GM19240 (cell line): Measurements from ENCODE around the gene HOXA4.

Experiments
- DNase-seq: peaks from one replicate; pipeline ENCODE4 v3.0.0; 2011; ENCODE audit warnings: low spot score; ENCODE audit not compliant: insufficient read length

The HOXA4 gene

GRCh38 chr7:27117887-27118491 lies 12.6 kb downstream of the HOXA4 start:
- DNase-seq = no peak

- no peak for DNase-seq
Measured at GRCh38 chr7:27116962-27117886, 13.3 kb downstream of the HOXA4 start.

- no peak for DNase-seq
Measured at GRCh38 chr7:27116031-27116961, 14.3 kb downstream of the HOXA4 start.

- no peak for DNase-seq
Measured at GRCh38 chr7:27115221-27116026, 15.1 kb downstream of the HOXA4 start.

GRCh38 chr7:27114881-27115220 lies 15.7 kb downstream of the HOXA4 start:
- DNase-seq = no peak

GRCh38 chr7:27113991-27114769 lies 16.4 kb downstream of the HOXA4 start:
- DNase-seq = no peak

- no peak for DNase-seq
Measured at GRCh38 chr7:27112955-27113949, 17.3 kb downstream of the HOXA4 start.

GRCh38 chr7:27112361-27112760 lies 18.2 kb downstream of the HOXA4 start:
- DNase-seq = no peak

GRCh38 chr7:27111751-27112277 lies 18.7 kb downstream of the HOXA4 start:
- no peak for DNase-seq

- DNase-seq = no peak
Measured at GRCh38 chr7:27111042-27111750, 19.4 kb downstream of the HOXA4 start.

GRCh38 chr7:27110186-27111031 lies 20.1 kb downstream of the HOXA4 start:
- no peak for DNase-seq

GRCh38 chr7:27109466-27110185 lies 20.9 kb downstream of the HOXA4 start:
- no peak for DNase-seq

GRCh38 chr7:27108390-27109127 lies 22.0 kb downstream of the HOXA4 start:
- no peak for DNase-seq

- DNase-seq = no peak
Measured at GRCh38 chr7:27107391-27108381, 22.9 kb downstream of the HOXA4 start.

- no peak for DNase-seq
Measured at GRCh38 chr7:27106901-27107240, 23.7 kb downstream of the HOXA4 start.
